ENCODE data around the gene IQGAP1.

The IQGAP1 gene

DNA sequence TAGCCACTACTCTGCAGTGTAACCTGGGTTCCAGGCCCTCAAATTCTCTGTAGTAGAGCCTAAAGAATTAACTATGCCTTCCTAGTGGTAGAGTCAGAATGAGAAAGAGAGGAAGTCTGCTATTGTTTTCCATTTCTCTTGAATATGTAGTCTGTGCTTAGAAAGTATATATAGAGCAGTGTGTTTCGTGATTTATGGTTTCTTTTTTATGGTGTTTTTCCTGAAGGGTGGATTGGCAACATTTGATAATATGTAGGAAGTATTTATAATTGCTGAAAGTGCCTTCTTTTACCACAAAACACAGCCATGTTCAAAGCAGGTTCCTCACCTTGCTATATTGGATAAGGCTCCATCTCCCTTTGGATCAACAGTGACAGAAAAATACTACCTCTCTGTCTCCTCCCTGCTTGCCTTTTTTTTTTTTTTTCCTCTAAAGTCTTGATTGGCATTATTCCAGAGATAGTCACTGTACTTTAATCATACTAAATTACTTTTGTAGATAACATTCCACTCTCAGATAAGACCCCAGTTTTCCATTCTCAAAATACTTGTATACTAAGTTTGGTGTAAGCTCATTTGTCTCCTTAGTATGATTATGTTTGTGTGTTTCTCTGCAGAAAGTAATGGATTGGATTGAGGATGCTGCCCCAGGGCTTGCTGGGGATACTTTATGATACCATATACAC, 47.8 kb downstream of the IQGAP1 start:
- no peak for DNase-seq (ENCODE audit: low read depth in 2 of 2)

DNA sequence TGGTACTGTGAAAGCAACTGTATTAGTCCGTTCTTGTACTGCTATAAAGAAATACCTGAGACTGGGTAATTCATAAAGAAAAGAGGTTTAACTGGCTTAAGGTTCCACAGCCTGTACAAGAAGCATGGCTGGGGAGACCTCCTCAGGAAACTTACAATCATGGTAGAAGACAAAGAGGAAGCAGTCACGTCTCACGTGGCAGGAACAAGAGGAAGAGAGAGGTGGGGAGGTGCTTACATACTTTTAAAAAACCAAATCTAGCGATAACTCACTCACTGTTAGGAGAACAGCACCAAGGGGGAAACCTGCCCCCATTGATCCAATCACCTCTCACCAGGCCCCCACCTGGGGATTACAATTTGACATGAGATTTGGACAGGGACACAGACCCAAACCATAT, 48.9 kb downstream of the IQGAP1 start:
- no peak for DNase-seq (ENCODE audit: low read depth in 2 of 2)

DNA sequence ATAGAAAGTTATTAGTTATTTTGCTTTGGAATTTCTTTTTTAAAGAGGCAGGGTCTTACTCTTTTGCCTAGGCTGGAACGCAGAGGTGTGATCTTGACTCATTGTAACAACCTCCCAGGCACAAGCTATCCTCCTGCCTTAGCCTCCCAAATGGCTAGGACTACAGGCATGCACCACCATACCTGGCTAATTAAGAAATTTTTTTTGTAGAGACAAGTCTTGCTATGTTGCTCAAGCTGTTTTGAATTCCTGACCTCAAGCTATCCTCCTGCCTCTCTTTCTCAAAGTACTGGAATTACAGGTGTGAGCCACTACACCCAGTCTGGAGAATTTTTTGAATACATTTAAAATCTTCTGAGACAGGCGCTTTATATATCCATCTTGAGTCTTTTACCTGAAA, 49.5 kb downstream of the IQGAP1 start:
- DNase-seq (ENCODE audit: low read depth in 2 of 2), result no peak

DNA sequence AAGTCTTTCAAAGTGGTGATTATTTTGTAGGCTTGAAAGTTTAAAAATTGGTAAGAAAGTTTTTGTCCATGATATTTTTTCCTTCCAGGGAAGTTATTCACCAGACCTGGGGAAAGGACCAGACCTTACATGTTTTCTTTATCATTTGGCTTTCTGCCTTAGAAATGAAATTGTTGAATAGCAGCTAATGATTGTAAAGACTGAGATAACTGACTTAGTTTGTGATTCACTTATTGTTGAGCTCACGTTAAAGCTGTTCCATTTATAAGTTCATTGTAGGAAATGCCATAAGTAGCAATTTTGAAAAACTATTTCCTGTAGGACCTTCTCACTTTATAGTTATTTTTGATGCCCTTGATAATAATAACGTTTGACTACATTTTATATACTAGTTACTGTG, 51.9 kb downstream of the IQGAP1 start:
- DNase-seq (ENCODE audit: low read depth in 2 of 2), result no peak

DNA sequence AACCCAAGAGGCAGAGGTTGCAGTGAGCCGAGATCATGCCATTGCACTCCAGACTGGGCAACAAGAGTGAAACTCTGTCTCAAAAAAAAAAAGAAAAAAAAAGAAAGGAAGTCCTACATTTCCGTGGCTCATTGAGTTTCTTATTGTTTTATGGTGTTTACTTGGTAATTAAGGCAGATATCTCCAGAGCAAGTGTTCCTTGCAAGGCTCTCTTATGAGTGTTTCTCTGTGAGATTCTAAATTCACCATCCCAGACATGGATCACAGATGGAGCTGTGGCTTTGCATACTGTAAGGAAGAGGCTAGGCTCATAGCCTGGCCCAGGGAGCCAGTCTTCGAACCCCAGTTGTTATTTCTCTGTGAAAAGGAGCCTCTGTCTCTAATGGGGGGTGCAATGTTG, 53.0 kb downstream of the IQGAP1 start:
- no peak for DNase-seq (ENCODE audit: low read depth in 2 of 2)

DNA sequence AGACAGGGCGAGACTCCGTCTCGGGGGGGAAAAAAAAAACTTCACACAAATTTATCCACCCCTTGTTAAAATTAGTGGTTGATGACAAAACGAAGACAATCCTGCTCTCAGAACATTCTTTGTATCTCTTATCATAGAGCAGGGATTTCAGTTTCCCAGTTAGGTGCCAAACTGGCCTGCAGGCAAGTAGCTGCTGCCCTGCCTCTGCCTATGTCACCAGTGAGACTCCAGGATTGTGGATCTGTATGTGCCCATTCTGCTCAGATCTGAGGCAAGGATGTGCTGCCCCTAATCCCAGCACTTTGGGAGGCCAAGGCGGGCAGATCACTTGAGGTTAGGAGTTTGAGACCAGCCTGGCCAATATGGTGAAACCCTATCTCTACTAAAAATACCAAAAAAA, 54.4 kb downstream of the IQGAP1 start:
- DNase-seq (ENCODE audit: low read depth in 2 of 2), result no peak

DNA sequence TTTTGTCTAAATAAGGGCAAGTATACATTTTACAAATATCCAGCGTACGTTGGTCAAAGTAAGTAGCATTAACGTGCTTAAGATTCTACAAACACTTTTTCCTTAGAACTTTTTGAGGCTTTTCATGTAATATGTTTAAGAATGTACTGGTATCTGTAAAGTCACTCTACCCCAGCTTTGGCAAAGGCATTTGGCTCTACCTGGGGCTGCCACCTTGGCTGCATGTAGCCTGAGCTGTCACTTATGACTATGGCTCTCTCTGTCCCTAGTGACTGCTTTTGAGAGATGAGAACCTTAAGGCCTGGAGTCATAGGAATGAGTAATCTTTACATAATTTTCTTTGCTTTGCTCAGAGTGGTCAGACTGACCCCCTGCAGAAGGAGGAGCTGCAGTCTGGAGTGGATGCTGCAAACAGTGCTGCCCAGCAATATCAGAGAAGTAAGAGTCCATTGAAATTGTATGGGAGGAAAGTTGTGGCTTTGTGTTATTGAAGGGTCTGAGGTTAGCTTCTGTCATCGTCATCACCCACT, 61.2 kb downstream of the IQGAP1 start:
- no peak for DNase-seq (ENCODE audit: low read depth in 2 of 2)

DNA sequence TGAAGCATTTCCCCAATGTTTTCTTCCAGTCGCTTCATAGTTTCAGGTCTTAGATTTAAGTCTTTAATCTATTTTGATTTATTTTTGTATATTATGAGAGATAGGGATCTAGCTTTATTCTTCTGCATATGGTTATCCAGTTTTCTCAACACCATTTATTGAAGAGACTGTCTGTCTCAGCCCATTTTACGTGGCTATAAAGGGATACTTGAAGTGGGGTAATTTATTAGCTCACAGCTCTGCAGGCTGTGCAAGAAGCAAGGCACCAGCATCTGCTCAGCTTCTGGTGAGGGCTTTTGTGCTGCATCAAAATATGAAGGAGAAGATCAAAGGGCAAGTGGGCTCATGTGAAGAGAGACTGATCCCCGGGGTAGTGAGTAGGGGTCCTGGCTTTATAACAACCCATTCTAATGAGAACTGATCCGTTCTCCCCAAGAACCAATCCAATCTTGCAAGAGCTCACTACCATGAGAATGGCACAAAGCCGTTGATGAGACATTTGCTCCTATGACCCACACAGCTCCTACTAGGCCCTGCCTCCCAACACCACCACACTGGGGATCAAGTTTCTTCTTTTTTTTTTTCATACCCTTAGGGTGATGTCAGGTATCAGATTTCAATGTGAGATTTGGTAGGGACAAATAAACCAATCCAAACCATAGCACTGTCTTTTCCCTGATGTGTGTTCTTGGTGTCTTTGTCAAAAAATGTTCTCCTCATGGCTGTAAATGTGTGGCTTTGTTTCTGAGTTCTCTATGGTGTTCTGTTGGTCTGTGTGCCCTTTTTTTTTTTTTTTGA, 63.2 kb downstream of the IQGAP1 start:
- DNase-seq (ENCODE audit: low read depth in 2 of 2), result no peak

DNA sequence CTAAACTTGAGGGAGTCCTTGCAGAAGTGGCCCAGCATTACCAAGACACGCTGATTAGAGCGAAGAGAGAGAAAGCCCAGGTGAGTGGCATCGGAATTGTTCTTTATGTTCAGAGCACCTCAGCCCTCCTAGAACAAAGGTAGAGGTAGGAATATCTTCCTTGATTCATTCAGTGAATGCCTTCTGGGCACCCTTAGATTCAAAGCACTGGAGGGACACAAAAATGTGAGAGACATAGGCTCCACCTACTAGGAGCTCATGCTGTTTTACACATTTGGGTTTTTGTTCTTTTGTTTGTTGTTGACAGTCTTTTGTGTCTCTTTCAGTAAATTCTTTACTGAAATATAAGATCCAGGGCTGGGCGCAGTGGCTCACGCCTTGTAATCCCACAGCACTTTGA, 68.2 kb downstream of the IQGAP1 start:
- no peak for DNase-seq (ENCODE audit: low read depth in 2 of 2)

DNA sequence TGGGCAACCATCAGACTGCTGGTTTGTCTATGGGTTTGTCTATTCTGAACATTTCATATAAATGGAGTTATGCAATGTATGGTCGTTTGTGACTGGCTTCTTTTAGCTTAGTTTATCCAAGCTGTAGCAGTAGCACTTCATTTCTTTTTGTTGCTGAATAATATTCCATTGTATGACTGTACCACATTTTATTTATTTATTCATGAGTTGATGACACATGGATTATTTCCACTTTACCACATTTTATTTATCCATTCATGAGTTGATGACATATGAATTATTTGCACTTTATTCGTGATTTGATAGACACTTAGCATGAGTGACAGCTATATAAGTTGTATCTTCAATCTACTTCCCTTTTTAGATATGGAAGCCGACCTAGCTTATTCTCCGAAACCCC, 70.0 kb downstream of the IQGAP1 start:
- no peak for DNase-seq (ENCODE audit: low read depth in 2 of 2)

DNA sequence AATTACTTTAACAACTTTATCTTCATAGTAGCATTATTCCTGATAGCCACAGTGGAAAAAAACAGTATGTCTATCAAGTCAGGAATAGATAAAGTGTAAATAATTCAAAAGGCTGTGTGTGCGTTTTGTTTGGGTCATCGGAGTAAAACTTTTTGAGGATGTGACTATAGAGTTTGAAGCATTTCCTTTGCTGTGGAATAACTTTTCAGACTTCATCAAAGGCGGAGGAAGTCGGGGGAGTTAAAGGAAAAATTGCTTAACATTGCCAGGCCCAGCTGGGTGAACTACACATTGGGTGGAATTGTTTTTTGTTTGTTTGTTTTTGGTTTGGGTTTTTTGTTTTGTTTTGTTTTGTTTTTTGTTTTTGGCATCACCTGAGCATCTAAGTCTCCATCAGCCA, 71.3 kb downstream of the IQGAP1 start:
- DNase-seq (ENCODE audit: low read depth in 2 of 2), result no peak

DNA sequence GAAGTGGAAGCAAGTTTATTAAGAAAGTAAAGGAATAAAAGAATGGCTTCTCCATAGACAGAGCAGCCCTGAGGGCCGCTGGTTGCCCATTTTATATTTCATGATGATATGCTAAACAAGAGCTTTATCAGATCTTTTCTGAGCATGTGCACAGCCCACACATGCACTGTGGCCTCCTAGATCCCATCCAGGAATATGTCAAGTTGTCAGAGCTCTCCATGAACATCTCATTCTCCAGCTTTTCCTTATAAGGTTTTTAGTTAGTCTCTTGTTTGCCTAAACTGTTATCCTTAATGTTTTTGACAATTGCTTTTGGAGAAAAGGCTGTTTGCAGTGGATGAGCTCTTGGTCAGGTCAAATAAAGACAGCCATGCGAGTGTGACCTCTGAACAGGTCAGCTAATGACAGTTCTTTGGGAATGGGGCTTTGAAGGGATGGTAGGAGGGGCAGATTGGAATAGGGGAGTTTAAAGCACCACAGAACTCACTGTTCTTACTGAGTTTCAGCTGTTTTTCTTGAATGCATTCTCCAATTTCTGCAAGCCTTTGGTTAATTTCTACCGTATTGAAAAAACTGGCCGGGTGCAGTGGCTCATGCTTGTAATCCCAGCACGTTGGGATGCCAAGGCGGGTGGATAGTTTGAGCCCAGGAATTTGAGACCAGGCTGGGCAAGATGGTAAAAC, 72.2 kb downstream of the IQGAP1 start:
- DNase-seq (ENCODE audit: low read depth in 2 of 2), result no peak

DNA sequence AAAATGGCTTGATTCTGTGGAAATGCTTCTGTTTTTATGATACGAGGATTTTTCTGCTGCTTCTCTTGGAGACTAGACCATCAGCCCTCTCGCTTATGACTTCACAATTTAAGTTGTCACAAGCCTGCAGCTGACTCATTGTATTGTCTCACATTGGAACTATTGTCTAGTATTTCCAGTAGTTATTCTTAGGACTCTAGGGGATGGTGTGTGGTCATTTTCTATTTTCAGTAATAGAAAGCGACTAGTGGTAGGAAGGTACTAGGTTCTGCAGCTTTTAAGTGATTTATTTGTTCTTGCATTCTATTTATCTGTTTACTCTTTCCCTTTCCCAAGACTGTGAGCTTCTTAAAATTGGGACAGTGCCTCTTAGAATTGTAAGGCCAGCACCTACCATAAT, 75.3 kb downstream of the IQGAP1 start:
- DNase-seq (ENCODE audit: low read depth in 2 of 2), result no peak

DNA sequence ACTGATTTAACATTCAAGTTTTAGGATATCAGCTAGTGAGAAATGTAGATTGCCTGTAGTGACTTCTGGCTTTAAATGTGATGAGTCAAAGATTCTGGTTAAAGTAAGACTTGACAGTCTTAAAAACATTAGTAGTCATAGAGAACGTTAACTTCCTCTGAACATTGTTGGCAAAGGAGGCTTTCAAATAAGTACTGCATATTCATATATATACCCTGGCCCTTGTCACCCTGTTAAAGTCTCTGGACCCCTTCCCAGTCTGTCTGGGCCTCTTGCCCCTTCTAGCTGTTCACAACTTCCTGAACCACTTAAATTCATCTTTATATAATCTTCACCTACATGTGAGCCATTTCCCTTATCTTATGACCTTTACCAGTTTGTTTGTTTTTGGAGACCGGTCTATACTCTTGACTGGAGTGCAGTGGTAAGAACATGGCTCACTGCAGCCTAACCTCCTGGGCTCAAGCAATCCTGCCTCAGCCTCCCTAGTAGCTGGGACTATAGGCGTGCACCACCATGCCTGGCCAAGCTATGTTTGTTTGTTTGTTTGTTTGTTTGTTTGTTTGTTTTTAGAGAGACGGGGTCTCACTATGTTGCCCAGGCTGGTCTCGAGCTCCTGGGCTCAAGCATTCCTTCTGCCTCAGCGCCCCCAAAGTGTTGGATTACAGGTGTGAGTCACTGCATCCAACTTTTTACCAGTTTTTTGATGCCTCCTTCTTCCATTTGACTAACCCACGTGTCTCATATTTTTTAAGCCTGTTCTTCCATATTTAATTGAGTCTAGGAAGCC, 77.3 kb downstream of the IQGAP1 start:
- DNase-seq (ENCODE audit: low read depth in 2 of 2), result no peak

DNA sequence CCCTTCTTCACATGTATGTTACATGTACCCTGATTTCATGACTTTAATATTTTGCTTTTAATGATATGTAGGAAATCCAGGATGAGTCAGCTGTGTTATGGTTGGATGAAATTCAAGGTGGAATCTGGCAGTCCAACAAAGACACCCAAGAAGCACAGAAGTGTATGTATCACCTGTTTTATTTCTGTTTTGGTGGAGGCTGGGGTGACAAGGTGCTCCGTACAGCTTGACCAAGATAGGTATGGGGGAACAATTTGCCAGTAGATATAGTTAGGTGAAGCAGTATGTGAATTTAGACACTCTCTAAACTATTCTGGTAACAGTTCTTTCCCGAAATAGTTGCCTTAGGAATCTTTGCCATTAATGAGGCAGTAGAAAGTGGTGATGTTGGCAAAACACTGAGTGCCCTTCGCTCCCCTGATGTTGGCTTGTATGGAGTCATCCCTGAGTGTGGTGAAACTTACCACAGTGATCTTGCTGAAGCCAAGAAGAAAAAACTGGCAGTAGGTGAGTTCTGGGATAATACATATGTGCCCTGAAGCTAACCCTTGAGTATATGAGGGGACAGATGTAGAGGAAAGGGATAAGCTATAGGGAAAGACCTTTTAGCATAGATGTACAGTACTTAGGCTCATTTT, 78.0 kb downstream of the IQGAP1 start:
- no peak for DNase-seq (ENCODE audit: low read depth in 2 of 2)

DNA sequence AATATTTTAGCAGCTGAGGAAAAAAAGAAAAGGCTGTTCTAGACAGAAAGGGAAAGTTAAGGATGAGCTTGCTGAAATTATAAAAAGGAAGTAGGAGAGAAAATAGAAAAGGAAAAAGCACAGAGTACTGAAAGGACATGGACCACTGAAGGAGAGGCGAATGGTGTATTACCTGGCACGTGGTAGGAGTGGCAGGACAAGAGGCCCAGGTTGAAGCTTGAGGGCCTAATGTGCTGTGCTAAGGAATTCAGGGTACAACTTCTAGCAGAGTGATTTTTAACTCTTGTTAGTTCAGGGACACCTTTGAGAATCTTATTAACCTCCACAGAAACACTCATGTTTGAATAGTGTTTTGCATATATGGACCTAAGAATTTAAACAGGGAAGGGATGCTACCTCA, 81.7 kb downstream of the IQGAP1 start:
- DNase-seq (ENCODE audit: low read depth in 2 of 2), result no peak

DNA sequence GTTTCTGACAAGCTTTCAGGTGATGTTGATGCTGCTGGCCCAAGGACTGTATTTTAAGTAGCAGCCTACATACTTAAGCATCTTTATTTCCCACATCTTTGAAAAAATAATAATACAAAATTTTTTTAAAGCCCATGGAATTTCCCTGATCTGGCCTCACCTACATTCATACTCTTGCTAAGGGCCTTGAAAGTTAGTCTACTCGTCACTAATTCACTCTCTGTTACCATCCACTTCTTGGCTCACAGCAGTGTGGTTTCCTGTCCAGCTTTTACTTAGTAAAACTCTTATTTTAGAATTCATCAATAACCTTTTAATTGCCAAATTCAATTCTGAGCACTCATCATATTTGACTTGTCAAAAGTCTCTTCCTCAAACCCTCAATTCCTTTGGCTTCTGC, 82.4 kb downstream of the IQGAP1 start:
- no peak for DNase-seq (ENCODE audit: low read depth in 2 of 2)

DNA sequence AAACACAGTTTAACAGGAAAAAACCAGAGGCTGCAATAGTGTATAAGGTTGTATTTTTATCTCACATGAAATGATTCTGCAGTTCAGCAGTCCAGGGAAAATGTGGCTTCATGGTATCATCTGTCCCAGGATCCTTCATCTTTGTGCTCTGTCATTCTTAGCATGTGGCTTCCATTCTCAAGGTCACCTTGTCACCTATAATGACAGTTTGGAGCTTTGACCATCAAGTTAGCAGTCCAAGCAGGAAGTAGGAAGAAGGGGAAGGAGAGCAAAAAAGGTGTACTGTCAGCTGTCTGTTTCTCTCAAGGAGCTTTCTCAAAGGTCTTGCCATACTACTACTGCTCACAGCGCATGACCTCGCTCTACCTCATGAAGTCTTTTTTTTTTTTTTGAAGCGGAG, 83.1 kb downstream of the IQGAP1 start:
- no peak for DNase-seq (ENCODE audit: low read depth in 2 of 2)

DNA sequence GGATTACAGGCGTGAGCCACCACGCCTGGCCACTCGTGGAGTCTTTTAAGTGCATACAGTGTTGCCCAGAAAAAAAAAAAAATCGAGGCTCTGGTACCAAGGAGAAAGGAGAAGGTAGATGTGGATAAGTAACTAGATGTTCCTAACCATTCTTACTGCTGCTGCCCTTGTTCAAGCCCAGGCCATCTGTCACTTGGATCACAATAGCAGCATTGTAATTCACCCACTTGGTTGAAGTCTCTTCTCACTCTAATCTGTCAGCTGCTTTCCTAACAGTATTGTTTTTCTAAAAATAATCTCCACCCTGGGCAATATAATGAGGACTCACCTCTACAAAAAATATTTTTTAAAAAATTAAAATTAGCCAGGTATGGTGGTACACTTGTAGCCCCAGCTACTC, 83.7 kb downstream of the IQGAP1 start:
- no peak for DNase-seq (ENCODE audit: low read depth in 2 of 2)

DNA sequence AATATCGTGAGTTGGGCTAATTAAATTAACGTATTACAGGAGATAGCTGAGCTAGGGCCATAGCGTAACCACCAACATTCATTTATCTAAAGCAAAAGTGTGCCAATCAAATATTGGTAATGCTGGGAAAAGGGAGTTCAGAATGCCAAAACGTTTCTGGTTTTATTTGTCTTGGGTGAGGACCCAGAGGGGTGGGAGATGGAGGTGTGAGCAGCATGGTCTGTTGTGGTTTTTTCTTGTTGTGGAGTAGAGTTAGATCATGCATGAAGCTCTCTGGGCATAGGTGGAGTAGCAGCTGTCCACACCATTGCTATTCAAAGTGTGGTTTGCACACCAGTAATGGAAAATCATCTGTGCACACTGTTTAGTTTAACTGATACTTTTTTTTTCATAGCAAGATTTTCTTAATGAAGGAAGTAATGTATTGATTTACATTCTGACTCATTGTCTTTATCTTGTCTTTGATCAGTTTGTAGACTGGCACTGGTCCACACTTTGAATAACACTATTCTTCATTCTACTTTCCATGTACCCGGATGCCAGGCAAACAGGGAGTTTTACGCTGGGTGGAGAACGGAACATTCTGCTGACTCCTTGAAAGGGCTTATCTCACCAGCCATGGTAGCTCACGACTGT, 90.9 kb downstream of the IQGAP1 start:
- DNase-seq (ENCODE audit: low read depth in 2 of 2), result no peak

DNA sequence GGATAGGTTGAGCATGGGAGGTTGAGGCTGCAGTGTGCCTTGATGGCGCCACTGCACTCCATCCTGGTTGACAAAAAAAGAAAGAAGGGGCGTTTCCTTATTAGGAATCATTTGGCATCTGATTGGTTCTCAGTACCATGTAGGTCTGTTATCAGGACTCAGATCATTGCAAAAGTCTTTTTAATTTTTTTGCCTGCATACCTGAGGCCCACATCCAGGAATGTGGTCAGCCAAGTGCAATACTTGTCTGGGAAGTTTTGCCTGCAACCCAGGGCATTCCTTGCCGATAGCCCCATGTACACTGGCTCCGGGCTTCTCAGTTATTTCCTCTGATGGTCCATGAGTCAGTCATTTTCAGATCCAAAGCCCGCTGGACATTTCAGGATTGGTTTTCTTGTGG, 91.6 kb downstream of the IQGAP1 start:
- DNase-seq (ENCODE audit: low read depth in 2 of 2), result no peak
